HuH-7.5 (cell line): Measurements from ENCODE around the gene C22orf31.

Experiments used
- DNase-seq: peaks from one replicate; pipeline ENCODE4 v3.0.0; 2011; ENCODE audit warnings: low spot score

C22orf31 gene

DNA sequence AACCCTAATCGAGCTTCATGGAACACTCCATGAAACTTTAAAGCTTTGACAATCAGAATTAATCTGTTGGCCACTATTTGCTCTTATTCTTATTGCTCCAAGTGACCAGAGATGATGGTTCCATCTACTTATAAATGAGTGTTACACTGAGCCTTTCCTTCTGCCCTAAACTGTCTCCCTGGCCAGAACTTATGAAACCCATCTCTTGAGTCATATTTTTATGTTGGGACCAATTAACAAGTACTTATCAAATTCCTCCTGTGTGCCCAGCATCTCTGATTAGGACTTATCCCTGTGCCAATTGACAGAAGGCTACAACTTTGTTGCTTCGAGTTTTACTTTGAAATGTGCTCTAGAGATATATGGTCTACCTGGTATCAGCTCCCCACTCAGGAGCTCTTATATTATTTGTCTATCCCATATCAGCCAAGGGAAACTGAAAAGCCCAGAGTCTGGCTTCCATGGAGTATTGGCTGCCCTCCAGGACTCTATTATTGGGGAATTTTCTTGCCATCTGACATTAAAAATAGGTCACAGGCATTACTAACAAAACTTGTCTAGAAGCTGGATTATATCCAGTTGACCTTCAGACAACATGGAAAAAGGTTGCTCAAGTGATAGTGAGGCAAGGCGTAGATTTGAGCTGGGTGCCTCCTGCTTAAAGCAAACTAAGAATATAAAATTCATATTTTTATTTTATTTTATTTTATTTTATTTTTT lies 20.0 kb upstream of the C22orf31 start:
- DNase-seq, result no peak

DNA sequence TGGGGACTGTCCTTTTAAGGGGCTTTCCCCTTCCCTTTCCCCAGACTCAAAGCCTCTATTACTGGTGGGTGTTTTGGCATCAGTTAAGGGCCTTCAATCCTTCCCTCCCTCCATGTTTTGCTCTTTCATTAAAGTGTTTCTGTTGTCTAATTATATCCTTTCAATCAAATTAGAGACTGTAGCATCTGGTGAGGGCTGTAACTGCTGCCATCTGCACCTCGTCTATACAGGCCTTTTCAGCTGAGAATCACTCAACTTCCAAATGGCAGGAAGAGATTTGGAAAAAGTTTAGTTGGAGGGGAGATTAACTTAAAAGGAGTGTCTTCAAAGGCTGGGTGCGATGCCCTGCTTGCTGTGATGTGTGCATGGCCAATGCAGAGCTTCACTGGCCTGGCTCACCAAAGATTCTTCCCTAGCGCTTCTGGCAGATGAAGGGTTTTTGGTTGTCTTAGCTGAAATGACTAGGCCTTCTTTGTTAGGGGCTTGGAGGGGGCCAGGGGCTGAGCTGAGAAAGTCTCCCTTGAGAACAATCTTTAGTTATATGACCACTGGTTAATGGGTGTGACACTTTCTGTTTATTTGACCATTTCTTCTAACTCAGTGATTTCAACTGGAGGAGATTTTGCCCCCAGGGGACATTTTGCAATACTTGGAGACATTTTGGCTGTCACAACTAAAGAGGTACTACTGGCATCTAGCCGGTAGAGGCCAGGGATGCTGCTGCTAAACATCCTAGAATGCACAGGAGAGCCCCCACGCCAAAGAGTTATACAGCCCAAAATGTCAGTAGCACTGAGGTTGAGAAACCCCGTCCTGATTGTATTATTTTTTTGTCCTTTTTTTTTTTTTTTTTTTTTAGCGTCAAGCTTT lies 18.7 kb upstream of the C22orf31 start:
- no peak for DNase-seq

DNA sequence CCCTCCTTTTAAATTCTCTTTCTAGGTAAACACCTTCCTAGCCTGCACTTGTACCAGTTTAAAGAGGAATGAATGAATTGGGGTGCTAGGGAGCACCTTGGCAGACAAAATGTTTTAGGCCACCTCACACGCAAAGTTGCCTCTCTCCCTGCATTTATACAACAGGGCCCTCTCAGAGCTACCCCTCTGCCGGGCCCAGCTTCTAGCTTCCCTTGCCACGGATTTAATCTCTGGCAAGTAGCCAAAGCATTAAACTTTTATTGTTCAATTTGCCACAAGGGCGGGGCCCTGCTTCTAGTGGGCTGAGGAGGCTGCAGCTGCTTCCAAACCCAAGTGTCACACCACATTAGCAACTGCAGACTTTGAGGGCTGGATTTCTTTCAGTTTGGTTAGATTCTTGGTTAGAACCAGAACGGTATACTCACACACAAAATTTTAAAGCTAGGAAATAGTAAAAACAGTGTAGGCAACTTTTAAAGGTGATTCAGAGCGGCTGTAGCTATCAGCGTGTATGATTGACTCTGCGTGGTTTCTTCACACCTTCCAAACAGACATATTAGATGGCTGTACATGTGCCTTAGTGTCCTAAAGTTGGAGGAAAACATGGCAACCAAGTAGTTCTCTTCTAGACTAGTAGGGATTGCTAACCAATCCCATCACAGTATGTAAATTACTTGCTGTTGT lies 17.7 kb upstream of the C22orf31 start:
- no peak for DNase-seq

DNA sequence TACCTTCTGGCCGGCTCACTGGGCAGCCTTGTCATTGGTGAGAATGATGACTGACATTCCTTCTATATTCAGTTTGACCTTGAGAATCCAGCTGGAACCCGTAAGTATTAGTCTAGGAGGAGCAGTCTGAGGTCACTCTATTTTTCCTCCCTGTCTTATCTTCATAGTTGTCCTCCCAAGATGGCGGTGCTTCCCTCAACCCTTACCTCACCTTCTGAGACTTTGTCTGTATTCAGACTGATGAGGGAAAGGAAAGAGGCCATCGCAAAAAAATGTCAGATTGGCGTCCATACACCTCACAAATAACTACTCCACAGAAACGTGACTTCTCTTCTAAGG lies 17.2 kb upstream of the C22orf31 start:
- DNase-seq, result no peak

DNA sequence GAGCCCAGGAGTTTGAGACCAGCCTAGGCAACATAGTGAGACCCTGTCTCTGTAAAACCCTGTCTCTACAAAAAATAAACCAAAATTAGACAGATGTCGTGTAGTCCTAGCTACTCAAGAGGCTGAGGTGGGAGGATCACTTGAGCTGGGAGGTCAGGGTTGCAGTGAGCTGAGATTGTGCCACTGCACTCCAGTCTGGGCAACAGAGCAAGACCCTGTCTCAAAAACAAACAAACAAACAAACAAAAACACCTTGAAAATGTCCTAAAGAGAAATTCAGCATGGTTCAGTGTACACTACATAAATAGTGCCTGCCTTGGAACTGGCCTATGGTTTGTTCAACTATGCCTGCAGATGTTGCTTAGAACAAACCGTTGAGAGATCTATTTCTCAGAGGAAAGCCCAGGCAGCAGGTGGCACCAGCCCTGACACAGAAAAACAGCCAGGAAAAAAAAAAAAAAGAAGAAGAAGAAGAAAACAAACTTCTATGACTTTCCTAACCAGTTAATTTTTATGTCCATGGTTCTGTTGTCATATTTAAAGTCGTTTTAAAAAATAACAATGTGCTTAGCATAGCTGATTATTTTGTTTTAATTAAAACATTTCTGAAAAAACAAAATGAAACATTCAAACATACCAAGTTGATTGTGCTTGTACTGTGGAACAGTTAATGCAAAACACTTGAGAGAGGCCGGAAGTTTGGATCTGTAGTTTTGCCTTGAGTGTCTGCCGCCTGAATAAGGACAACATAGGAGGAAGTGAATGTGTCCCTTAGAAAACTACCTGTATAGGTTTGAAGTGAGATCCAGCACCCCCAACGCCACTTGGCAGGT lies 16.6 kb upstream of the C22orf31 start:
- DNase-seq, result no peak

DNA sequence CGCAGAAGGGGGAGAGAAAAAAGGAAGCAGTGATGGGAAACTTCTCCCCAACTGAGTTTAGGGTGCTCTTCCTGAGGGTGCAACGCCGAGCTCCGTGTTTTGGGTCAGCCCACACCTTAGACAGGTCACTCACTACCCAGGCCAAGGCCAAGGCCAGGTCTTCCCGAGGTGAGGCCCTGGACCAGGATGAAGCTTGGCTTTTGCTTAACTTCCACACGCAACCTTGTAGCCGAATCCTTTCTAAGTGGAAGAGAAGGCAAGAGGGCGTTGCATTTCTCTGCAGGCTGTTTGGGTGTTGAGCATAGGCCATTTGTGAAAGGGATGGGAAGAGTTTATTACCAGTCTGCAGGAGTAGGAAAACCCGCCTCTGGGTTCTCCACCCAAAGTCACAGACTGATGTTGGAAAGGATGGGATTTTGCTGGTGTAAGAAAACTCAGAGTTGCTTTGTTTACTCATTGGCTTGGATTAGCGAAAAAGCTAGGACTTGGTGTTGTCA lies 12.7 kb upstream of the C22orf31 start:
- no peak for DNase-seq

DNA sequence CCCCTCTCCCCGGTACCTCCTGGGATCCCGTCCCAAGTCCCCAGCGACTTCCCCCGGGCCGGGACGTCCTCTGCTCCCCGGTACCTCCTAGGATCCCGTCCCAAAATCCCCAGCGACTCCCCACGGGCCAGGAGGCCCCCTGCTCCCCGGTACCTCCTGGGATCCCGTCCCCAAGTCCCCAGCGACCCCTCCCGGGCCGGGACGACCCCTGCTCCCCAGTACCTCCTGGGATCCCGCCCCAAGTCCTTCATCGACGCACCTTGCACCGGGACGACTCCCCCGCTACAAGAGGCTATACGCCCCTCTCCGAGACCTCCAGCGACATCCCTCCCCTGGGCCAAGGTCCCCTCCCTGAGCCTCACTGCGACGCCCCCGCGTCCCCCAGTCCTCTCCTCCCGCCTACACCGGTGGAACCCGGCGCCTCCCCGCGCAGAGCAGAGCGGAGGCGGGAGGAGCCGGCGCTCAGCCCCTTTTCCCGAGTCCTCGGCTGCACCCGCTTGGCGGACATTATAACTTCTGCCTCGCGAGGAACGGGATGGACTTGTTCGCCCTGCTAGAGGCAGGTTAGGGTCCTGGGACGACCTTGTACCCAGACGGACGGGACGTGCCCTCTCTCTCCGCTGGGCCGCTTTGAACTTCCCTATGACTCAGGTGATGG lies 12.1 kb upstream of the C22orf31 start:
- DNase-seq, result no peak

DNA sequence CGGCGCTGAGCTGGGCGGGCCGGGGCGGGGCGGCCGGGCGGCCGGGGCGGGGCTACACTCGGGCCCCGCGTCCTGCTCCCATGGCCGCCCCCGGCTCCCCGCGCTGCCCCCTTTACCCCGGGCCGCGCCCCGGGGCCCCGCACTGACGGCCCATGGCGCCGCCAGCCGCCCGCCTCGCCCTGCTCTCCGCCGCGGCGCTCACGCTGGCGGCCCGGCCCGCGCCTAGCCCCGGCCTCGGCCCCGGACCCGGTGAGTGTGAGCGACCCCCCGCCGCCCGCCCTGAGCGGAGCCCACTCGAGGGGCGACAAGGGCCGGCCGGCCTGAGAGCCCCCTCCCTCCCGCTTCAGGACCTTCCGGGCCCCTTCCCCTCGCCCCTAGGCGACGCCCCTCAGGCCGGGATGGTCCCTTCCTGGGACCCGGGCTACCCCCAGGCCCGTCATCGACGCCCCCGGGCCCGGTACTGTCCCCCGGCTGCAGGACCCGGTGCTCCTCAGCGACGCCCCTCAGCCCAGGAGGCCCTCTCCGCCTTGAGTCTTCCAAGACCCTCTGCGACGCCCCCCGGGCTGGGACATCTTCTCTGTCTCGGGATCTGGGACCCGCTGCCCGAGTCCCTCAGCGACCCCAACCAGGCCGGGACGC lies 11.5 kb upstream of the C22orf31 start, which contains the start of gene KREMEN1:
Gene KREMEN1 (plus strand): TSS at position 57 of the 639 bp plus-strand sequence. CDS start 96 bp downstream, at position 153.
- DNase-seq, result no peak

DNA sequence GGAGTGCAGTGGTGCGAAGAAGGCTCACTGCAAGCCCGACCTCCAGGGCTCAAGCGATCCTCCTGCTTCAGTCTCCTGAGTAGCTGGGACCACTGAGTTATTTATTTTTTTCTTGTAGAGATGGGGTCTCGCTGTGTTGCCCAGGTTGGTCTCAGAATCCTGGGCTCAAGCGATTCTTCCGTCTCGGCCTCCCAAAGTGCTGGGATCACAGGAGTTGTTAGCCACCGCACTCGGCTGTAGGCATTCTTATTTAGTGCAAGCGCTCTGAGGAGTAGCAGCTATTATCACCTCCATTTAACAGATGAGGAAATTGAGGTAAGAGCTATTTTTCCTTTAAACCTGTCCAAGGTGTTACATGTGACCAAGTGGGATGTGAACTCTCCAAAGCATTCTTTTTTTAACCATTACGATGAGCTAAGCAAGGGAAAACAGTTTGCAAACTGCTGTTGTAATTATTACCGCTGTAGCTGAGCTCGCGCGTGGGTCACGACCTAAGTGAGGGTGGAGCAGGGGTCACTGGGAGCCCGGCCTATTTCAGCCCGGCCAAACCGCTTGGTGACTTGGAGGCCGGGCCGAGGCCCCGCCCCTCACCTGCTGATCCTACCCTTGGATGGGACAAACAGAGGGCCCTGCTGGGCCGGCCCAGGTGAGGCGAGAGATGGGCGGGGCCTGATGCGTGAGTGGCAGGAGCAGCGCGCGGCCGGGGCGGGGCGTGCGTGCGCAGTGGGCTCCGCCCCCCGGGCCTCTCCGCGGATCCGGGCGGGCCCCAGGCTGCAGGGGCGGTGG lies 10.8 kb upstream of the C22orf31 start:
- peak; percentile 97 for DNase-seq

DNA sequence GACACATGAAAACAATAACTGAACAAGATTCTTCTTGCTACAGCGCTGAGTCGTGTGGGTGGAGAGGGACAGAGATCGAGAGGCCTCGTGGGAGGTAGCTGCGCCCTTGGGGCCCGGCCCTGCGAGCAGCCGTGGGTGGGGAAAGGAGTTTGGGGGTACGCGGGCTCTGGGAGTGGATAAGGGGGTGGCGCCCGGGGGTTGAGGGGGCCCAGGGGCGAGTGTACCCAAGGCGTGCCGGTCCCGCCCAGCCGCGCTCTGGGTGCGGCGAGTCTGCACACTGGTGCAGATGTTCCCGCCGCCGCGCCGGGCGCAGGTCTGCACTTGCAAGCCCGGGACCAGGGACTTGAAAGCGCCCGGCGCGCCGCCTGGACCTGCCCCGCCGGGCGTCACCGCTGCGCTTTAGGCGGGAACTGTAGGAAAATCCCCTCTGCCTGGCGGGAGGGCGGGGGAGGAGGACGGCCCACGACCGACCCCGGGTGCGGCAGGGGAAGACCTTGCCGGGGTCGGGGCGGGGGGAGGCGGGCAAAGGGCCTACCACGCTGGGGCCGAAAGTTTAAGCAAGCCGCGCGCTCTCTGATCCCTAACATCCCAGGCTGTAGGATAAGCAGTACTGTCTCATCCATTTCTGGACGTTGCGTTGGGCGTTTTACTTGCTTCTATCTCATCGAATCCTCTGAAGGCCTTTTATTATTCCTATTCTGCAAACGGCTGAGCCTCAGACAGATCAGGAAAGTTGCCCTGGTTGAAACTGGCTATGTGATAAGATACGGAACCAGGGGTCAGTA lies 9.8 kb upstream of the C22orf31 start:
- peak; percentile 84 for DNase-seq

DNA sequence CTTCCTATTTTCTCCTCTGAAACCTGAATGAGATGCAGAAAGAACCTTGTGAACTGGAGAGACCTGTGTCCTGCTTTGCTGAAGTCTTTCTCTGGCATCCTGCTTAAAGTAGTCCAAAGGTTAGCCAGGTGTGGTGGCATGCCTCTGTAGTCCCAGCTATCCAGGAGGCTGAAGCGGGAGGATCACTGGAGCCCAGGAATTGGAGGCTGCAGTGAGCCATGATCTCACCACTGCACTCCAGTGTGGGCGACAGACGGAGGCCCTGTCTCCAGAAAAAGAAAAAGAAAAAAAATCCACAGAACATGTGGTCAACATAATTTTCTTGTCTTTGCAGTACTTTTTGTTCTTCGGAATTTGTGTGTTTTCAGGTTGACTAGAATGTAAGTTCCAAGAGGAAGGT lies 8.9 kb upstream of the C22orf31 start:
- no peak for DNase-seq

DNA sequence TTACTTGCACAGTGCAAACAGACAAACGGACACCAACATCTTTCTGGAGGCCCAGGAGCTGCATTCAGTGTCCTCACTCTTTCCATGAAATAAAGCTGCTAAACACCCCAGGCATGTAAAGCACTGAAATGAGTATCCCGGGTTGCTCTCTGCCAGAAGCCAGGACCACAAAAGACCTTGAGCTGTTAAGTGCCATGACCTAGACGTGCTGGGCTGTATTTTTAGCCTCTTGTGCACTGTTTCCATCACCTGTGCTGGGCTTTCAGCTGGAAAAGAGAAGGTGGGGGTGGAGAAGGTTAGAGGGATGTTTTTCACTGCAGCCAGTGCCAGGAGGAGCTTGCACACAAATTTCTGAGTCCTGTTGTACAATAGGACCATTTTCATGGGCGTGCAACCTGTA lies 7.8 kb upstream of the C22orf31 start:
- peak; percentile 28 for DNase-seq

DNA sequence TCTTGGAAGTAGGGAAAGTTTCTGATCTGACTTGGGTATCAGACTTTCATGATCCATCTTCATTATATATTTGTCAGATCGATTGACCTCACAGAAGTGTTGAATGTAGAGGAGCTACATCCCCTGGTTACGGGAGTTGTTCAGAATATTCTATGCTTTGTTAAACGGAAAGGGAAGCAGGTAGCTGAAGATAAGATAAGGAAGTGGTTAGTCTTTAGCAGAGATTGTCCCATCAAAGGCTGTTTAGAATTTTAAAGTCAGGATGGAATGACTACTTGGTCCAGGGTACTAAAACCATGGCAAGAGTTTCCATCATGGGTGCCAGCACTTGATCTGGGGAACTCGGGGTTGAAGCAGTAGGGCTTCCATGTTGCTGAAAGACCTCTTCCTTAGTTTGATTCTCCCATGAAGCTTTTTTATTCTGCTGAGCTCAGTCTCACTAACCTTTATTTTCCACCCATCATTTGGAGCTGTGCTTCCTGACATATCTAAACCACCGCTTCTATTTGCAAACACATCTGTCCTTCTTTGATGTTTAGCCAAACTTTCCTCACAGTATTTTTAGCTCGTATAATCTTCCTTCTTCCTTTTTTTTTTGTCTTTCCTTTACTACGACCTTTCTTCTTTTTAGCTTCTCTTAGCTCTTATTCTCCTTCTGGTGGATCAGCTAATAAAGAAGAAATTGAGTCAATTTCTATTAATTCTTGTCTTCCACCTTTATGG lies 4.0 kb upstream of the C22orf31 start:
- DNase-seq, result no peak

DNA sequence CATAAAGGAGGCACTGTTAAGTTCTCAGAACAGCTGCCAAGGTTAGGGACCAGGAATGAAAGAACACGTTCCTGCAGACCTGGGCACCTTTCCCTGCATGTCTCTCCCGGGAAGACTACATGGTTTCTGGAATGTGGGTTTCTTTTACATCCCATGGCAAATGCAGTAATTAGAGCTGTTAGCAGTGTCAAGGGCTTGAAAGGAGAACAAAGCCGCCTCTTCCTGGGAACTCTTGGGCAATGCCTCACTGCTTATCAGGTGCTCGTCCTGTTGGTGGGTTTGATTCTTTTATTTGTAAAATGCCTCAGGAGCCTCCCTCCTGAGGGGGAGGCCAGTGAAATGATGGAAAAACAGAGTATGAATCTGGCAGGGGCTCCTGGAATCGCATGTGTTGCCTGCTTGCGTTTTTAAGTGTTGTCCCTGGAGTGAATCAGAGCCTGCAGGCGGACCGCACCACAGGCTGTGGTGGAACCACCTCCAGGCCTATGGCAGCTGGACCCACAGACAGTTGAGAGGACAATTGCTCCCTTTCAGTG lies 723 bp upstream of the C22orf31 start:
- DNase-seq, result no peak

DNA sequence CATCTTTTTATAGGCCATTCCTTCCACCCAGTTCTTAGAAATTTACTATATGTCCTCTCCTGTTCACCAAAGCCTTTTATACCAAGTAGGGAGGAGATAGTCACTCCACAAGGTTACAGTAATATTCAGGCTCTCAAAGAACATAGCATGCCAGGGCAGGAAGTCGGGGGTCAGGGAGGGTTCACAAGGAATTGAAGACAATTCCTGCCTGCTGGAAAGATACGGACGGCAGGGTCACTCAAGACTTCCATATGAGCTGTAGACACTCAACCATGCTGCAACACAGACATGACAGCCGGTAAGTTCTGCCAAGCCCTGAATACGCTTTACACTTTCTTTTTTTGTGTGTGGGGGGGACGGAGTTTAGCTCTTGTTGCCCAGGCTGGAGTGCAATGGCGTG lies 700 bp downstream of the C22orf31 start:
- no peak for DNase-seq

DNA sequence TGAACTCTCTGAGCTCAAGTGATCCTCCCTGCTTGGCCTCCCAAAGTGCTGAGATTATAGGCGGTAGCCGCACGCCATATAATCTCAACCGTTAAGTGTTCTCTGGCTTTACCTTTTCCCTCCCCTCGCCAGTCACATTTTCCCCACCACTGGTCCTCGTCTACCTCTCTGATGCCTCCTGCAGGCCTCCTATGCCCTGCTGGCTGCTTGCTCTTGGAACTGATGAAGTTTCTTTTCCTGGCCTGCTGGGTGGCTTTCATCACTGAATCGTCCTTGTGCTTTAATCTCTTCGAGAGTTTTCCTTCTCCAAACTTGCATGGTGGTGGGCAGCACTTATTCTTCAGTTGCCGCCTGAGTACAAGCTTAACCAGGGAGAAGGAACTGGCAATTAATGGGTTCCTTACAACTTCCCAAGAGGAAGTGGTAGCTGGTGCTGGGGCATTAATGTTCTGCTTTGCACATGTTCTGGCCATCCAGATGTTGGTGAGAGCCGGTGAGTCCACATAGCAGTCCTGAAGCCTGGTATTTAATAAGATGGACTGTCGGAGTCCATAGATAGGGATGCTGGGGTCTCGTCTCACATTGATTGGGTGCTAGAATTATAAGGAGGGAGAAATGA lies 1.3 kb downstream of the C22orf31 start:
- DNase-seq, result peak; percentile 31

DNA sequence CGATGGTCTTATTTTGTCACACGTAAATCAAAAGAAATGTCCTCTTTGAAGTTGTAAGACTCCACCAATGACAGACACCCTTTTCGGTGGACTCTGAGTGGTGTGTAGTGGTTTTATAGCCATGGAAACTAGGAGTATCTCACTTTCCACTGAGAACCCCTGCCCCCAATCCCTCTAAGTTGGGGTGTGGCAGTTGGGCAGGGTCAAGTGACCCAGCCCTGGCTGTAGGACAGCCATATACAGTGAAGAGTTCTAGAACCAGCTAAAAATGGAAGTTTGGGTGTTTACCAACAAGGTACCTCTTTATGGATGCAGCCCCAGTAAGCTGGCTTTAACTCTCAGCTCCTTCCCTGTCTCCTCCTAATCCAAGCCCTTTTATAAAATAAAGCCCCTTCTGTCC lies 5.2 kb downstream of the C22orf31 start:
- no peak for DNase-seq
